Measurements from ENCODE around the gene ANKRD44.

ANKRD44 gene

GRCh38 chr2:197236159-197236558, 74.4 kb downstream of the ANKRD44 start:
- no peak for DNase-seq

DNA sequence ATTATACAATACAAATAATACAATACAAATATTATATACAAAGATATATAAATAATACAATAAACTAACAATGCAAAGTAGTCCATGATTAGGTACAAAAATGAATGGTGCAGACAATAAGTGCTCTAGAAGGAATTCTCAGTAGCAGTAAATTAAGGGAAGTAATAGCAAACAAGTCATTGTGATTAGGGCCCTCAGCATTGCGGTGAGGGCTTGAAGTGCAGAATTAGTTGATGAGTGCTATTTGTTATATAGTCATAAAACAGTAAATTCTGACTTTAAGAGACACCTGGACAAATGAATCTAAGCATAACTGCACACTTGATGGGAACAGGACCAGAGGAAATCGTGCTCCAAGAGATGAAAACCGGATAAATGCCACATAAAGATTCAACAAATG, 74.9 kb downstream of the ANKRD44 start:
- DNase-seq = no peak

GRCh38 chr2:197234671-197235191, 75.8 kb downstream of the ANKRD44 start:
- no peak for DNase-seq

DNA sequence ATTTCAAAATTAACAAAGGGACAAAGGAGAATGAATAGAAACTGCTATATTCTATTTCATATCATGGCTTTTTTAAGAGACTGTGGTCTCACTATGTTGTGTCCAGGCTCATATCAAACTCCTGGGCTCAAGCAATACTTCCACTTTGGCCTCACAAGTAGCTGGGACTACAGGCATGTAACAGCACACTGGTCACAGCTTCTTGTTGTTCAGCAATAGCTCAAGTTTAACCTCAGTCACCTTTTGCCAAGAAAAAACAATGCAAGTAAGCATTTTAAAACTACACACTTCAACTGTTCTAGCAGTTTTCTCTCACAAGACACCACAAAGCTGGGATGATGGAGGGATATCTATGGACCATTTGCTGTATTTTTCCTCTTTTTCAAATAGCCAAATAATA, 77.1 kb downstream of the ANKRD44 start:
- no peak for DNase-seq

- DNase-seq = no peak
Observed at GRCh38 chr2:197232010-197232409, 78.6 kb downstream of the ANKRD44 start.

DNA sequence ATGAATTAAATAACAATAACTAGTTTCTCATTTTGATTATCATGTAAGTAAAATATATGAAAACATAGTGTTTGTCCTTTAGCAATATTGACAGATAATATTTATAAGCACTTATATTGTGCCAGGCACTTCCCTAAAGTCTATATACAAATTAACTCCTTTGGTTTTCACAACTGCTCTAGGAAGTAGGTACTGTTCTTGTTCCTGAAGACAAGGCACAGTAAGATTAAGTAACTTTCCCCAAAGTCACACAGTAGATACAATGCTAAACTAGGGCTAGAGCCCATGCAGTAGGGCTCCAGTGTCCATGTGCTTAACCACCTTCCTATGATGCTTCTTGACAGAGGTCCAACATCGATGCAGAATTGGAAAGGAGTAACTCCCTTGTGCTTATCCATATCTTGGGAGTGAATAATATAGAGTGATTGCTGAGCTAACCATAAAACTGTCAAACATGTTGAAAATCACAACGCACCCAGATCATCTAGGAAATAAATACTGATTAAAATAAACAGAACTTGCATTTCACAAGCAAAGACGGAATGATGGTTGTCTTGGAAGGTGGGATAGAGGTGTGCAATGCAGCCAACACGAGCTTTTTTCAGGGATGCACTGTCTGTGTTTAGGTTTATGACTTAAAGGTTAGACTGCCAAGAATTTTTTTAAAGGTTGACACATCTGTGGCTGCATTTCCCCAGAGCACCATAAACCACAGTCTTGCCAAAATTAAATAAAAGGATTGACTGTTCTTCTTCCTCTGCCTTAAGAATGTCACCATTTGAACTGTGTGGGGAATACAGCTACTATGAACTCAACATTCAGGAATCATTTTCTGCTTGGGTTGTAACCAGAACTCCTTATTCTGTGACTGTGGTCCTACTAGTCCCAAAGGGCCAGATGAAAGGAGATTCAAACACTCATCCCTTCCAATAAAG, 80.8 kb downstream of the ANKRD44 start:
- DNase-seq = peak; percentile 43

DNA sequence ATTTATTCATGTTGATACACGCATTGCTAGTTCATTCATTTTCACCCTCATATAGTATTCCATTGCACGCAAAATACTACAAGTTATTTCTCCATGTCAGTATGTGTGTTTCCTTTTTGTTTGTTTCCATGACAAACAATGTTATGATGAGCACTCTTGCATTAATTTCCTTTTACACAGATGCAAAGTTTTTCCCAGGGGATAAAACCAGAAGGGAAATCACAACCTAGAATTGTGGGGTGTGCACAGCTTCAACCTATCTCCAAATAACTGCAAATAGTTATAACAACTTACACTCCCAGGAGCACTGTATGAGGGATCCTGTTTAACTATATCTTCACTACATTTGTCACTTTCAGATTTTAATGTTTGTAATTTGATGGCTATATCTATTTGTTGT, 87.1 kb downstream of the ANKRD44 start:
- DNase-seq = no peak

GRCh38 chr2:197219636-197220035, 90.9 kb downstream of the ANKRD44 start:
- DNase-seq = peak; percentile 24

DNA sequence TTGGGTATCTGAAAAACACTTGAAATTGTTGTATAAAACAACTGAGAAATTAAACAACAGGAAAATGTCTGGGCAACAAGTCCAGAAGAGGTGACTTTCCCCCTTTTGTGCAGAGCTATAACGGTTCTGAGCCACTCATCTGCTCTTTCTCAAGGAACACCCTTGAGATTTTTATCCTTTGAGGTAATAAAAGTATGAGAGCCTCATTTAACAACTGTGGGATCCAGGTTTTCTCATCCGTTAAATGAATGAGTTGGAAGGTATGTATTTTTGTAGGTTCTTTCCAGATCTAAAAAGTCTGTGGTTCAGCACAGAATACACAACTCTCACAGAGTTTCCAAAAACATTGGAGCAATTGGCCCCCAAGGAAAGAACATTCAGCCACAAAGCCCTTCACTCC, 93.0 kb downstream of the ANKRD44 start:
- no peak for DNase-seq

GRCh38 chr2:197216361-197216979, 94.1 kb downstream of the ANKRD44 start:
- no peak for DNase-seq

GRCh38 chr2:197215748-197216360, 94.7 kb downstream of the ANKRD44 start:
- DNase-seq = no peak

DNA sequence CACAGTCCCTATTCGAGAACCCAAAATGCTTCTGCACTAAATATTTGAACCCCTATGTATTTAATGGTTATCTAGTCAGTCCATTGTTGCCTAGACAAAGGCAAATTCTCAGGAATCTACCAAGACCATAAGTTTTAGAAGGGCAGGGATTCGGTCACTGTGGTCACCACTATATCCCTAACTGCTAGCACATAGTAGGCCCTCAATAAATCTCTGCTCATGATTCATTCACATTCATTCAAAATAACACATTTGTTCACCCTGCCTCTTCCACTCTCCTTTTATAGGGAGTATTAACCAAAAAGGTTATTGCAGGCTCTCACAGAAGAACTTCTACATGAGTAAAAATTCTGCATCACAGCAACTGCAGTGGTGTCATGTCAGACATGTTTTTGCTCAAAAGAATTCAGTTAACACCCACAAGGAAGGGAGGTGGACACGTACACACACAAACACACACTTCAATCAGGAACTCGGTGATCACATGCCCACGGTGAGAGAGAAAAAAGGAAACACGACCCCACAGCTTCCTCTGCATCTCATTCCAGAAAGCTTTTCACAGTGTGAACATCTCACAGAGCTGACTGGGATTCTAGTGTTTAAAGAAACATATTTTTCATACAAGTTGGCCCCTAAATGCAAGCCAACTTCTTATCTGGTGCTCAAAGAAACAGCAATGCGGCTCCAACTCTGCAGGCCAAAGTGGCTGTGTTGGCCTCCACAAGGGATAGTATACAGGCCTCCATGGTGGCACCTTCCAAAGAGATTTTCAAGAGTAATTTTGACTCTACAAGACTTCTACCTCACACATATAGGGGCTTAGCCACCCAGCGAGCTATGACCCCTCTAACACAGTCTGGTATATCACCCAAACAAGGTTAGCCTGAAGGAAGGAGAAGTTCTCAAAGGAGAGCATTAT, 98.0 kb downstream of the ANKRD44 start:
- no peak for DNase-seq

DNA sequence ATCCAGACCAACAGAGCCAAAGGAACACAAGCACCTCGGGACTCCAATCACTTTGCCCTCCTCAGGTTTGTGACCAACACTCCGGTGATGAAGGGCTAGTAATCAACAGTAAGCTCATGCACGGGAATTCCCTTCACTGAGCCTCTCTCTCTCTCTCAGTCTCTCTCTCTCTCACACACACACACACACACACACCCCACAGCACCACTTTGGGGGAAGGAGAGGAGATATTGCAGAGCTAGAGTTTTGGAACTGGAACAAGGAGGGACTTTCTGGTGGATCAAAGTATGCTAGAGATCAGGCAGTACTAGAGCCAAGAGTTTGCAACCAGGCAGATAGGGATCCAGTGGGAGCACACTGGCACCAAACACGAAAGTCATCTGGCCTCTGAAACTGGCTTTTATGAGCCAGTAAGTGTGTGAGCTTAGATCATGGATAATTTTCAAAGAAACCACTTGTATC, 98.7 kb downstream of the ANKRD44 start:
- no peak for DNase-seq

DNA sequence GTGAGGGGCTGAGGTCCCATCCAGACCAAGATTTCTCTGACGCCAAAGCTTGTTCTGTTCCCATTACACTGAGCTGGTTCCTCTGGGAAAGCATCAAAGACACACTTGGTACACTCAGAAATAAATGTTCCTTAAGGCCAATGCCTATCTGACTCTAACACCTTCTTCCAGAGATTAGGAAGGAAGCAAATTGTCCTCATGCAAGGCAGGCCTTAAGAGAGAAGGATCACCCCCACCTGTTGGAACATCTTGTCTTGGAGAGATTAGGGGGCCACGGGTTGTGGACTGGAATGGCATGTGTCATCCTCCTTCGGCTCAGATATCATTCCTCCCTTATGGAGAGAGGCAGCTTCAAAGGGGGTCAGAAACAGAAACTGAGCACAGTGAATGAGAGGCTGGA, 100.2 kb downstream of the ANKRD44 start:
- no peak for DNase-seq

- DNase-seq = no peak
Observed at GRCh38 chr2:197209742-197210408, 100.7 kb downstream of the ANKRD44 start.

GRCh38 chr2:197209246-197209645, 101.3 kb downstream of the ANKRD44 start:
- DNase-seq = no peak

GRCh38 chr2:197208841-197209240, 101.7 kb downstream of the ANKRD44 start:
- no peak for DNase-seq

DNA sequence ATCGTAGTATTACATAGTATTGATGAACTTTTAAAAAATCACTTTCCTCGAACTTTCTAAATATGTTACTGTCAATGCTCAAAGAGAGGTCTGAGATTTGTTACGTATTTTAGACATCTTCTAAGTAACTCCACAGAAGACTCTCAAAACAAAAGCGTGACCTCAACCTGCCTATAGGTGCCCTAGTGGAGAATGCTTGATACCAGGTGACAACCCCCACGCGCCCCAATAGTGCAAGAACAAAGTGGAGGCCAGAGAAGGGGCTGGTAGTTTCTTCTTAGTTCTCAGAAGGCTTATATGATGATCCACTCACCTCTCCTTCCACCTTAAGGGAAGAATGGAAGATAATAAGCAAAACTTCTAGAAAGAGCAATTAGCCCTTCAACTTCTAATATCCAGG, 102.6 kb downstream of the ANKRD44 start:
- DNase-seq = no peak

DNA sequence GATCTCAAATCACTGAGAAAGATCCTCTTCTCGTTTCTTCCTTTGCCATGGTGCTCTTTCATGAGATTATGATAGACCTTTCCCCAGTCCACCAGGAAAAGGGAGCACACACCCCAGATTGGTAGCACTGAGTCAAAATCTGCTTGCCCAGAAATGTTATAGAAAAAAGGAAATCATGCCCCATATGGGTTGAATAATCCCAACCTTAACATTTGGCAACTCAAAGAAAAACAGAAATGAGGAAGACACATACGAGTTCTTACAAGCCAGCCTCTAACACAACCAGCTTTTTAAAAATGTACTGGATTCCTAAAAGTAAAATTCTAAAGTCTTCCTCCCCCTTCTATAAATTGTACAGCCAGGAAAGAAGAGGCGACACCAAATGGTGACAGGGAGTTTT, 103.0 kb downstream of the ANKRD44 start:
- DNase-seq = no peak

- no peak for DNase-seq
Observed at GRCh38 chr2:197207106-197207505, 103.5 kb downstream of the ANKRD44 start.

GRCh38 chr2:197205585-197206215, 104.9 kb downstream of the ANKRD44 start:
- DNase-seq = no peak
